GM23338 (cell line): Measurements from ENCODE around the gene LIPA. TPM values are rescaled to one million over a fixed set of nuclear protein-coding genes. Genes with fewer than 3 reads are reported as not detected.

ENCODE experiments used
- ATAC-seq: fragments of 200-7000 bp; cut with Tn5 transposase; 3 replicates; pipeline ENCODE4 v1.9.1; 2020
- DNase-seq: peaks from one replicate; pipeline ENCODE4 v3.0.0-alpha.2; 2015; ENCODE audit warnings: low spot score
- H2AFZ ChIP-seq: fragments of 200-600 bp; sonication (generic); 2 replicates; pipeline ENCODE4 v1.8.0; 2016; ENCODE audit warnings: antibody characterized with exemption, mild to moderate bottlenecking, moderate library complexity
- H3F3A ChIP-seq: fragments of 200-600 bp; sonication (generic); replicated peaks from 2 replicates; pipeline ENCODE4 v1.8.0; 2017; ENCODE audit warnings: antibody characterized with exemption, mixed run types, low read depth
- H3K27ac ChIP-seq: fragments of 200-600 bp; sonication (generic); 2 replicates; pipeline ENCODE4 v1.6.1; 2016; ENCODE audit warnings: low read depth
- H3K27me3 ChIP-seq: fragments of 200-600 bp; sonication (generic); 2 replicates; pipeline ENCODE4 v1.8.0; 2016; ENCODE audit warnings: mild to moderate bottlenecking, mixed run types, moderate library complexity; ENCODE audit not compliant: insufficient read depth
- H3K36me3 ChIP-seq: fragments of 200-600 bp; sonication (generic); 2 replicates; pipeline ENCODE4 v1.8.0; 2016; ENCODE audit warnings: mild to moderate bottlenecking; ENCODE audit not compliant: insufficient read depth
- H3K4me1 ChIP-seq: fragments of 200-600 bp; sonication (generic); 2 replicates; pipeline ENCODE4 v1.8.0; 2016; ENCODE audit warnings: mild to moderate bottlenecking, moderate library complexity; ENCODE audit not compliant: insufficient read depth
- H3K4me2 ChIP-seq: fragments of 200-600 bp; sonication (generic); 2 replicates; pipeline ENCODE4 v1.7.1; 2017; ENCODE audit warnings: mixed run types
- H3K4me3 ChIP-seq: fragments of 200-600 bp; sonication (generic); 2 replicates; pipeline ENCODE4 v1.6.1; 2016; ENCODE audit warnings: mixed run types
- H3K79me2 ChIP-seq: fragments of 200-600 bp; sonication (generic); replicated peaks from 2 replicates; pipeline ENCODE4 v1.8.0; 2017; ENCODE audit warnings: mild to moderate bottlenecking; ENCODE audit not compliant: insufficient read depth
- H3K9me2 ChIP-seq: fragments of 200-600 bp; sonication (generic); 2 replicates; pipeline ENCODE4 v1.8.0; 2017; ENCODE audit not compliant: insufficient read depth
- H4K20me1 ChIP-seq: fragments of 200-600 bp; sonication (generic); replicated peaks from 2 replicates; pipeline ENCODE4 v1.8.0; 2017; ENCODE audit warnings: mild to moderate bottlenecking; ENCODE audit not compliant: insufficient read depth
- H3K27ac Mint-ChIP-seq: 2 replicates; pipeline ENCODE4 v1.8.0; 2020; ENCODE audit warnings: inconsistent platforms, mild to moderate bottlenecking, moderate library complexity, mixed read lengths
- H3K27me3 Mint-ChIP-seq: 3 replicates; pipeline ENCODE4 v1.8.0; 2022; ENCODE audit warnings: low read depth, mild to moderate bottlenecking, moderate library complexity, mixed read lengths, inconsistent platforms; ENCODE audit not compliant: insufficient read depth, poor library complexity
- H3K36me3 Mint-ChIP-seq: 3 replicates; pipeline ENCODE4 v1.8.0; 2021; ENCODE audit warnings: low read depth, mild to moderate bottlenecking, inconsistent platforms, moderate library complexity, mixed read lengths
- H3K4me1 Mint-ChIP-seq: 3 replicates; pipeline ENCODE4 v1.8.0; 2020; ENCODE audit warnings: mild to moderate bottlenecking, inconsistent platforms, mixed read lengths
- H3K4me3 Mint-ChIP-seq: 3 replicates; pipeline ENCODE4 v1.8.0; 2021; ENCODE audit warnings: moderate library complexity, mild to moderate bottlenecking, inconsistent platforms, mixed read lengths
- H3K9me3 Mint-ChIP-seq: 3 replicates; pipeline ENCODE4 v1.8.0; 2020; ENCODE audit warnings: moderate library complexity, mild to moderate bottlenecking, inconsistent platforms, mixed read lengths
- CREB1 ChIP-seq: fragments of 250-450 bp; sonication (Bioruptor Pico); IDR thresholded peaks from 2 replicates; pipeline ENCODE4 v1.5.0; 2020; ENCODE audit warnings: low read depth, mild to moderate bottlenecking, moderate library complexity
- CTCF ChIP-seq, 2 experiments: fragments of 200-600 bp in 1 of 2; sonication (generic) in 1 of 2; conservative IDR thresholded peaks; 2 replicates each; pipeline versions ENCODE4 v1.5.1 to v1.6.1; 2016 to 2017; ENCODE audit warnings: antibody characterized with exemption in 2 of 2, low read depth in 2 of 2, mild to moderate bottlenecking in 2 of 2, moderate library complexity in 1 of 2
- EZH2 ChIP-seq: fragments of 200-600 bp; sonication (generic); IDR thresholded peaks from one replicate; pipeline ENCODE4 v1.8.0; 2017; ENCODE audit warnings: antibody characterized with exemption, mild to moderate bottlenecking, low read depth; ENCODE audit not compliant: unreplicated experiment
- REST ChIP-seq: IDR thresholded peaks from one replicate; pipeline ENCODE4 v1.6.1; 2018; ENCODE audit warnings: antibody characterized with exemption; ENCODE audit not compliant: unreplicated experiment
- STAT1 ChIP-seq: IDR thresholded peaks from one replicate; pipeline ENCODE4 v1.6.1; 2016; ENCODE audit warnings: antibody characterized with exemption; ENCODE audit not compliant: unreplicated experiment
- ZNF114 ChIP-seq: fragments of 250-450 bp; sonication (Bioruptor Pico); IDR thresholded peaks from 2 replicates; pipeline ENCODE4 v1.5.0; 2020; ENCODE audit warnings: mild to moderate bottlenecking, moderate library complexity
- ZNF331 ChIP-seq: fragments of 250-450 bp; sonication (Bioruptor Pico); IDR thresholded peaks from 2 replicates; pipeline ENCODE4 v1.5.0; 2020; ENCODE audit warnings: low read depth, mild to moderate bottlenecking, moderate library complexity
- polyA plus RNA-seq: library from polyadenylated mRNA; unstranded; fragments of >200 nt; fragmentation: Nextera tagmentation; extraction: Ambion mirVana; gene quantifications from 2 replicates; pipeline ENCODE4 v1.2.1, GENCODE V29; 2016
- total RNA-seq: library from RNA; depleted of rRNA; stranded (reverse); fragments of >200 nt; shearing (Covaris generic); gene quantifications from 2 replicates; pipeline ENCODE4 v1.2.3, GENCODE V29; 2014

LIPA gene
- total and polyA plus RNA-seq, 2 experiments from 2014 or later, result 37.8 to 86.3 TPM

GRCh38 chr10:89228146-89228545 is 23.4 kb downstream of the LIPA start (continued):
- TF ChIP-seq CTCF (conservative IDR thresholded peaks at IDR 0.05; ENCODE audit: low read depth in 2 of 2) (no peak), ZNF331 (CRISPR knock-in tag) (no peak)

- ATAC-seq (no peak), DNase-seq (no peak)
- Histone ChIP-seq H3K4me3 (no peak overlapping the region), H3K36me3 (peaks cover 34% of the 10 kb centered on the region), H3K9me2 (no peaks in the 10 kb centered on the region), H3K4me1 (no peaks in the 10 kb centered on the region; the same call in 1 of the 2 replicates), H3F3A (no peaks in the 10 kb centered on the region), H3K27me3 (no peaks in the 10 kb centered on the region), H4K20me1 (no peaks in the 10 kb centered on the region), H3K27ac (no peak overlapping the region), H2AFZ (no peak overlapping the region), H3K4me2 (no peak overlapping the region), H3K79me2 (no peaks in the 10 kb centered on the region)
- no peak overlapping the region for H3K4me3 Mint-ChIP-seq
- peaks cover 20% of the 10 kb centered on the region; the same call in 2 of the 3 replicates for H3K4me1 Mint-ChIP-seq
- H3K27me3 Mint-ChIP-seq, result peaks cover 3% of the 10 kb centered on the region
- TF ChIP-seq ZNF331 (CRISPR knock-in tag) (no peak), CREB1 (CRISPR knock-in tag) (no peak), REST (no peak), ZNF114 (CRISPR knock-in tag) (no peak)
- H3K36me3 Mint-ChIP-seq, result peaks cover 42% of the 10 kb centered on the region
- H3K9me3 Mint-ChIP-seq, result peaks cover 17% of the 10 kb centered on the region
- H3K27ac Mint-ChIP-seq, result no peak overlapping the region
These were observed 24.7 kb downstream of the LIPA start for GRCh38 chr10:89226891-89227290.

- no peaks in the 10 kb centered on the region for H3K79me2 ChIP-seq
- no peak overlapping the region for H3K4me3 ChIP-seq
- H3K9me2 ChIP-seq, result no peaks in the 10 kb centered on the region
- H3K4me1 ChIP-seq, result peaks cover 12% of the 10 kb centered on the region
- H3K4me1 Mint-ChIP-seq, result peaks cover 31% of the 10 kb centered on the region
- DNase-seq (no peak), ATAC-seq (no peak; the same call in 2 of the 3 replicates)
- peak overlapping the region; percentile 48; the same call in 1 of the 2 replicates for H3K27ac Mint-ChIP-seq
- no peak overlapping the region for H3K4me2 ChIP-seq
- H3K27me3 Mint-ChIP-seq, result peaks cover 3% of the 10 kb centered on the region
- H3F3A ChIP-seq, result no peaks in the 10 kb centered on the region
- no peaks in the 10 kb centered on the region for H3K27me3 ChIP-seq
- peaks cover 33% of the 10 kb centered on the region for H3K36me3 Mint-ChIP-seq
- no peak overlapping the region for H3K27ac ChIP-seq
- peaks cover 25% of the 10 kb centered on the region for H3K36me3 ChIP-seq
- peaks cover 17% of the 10 kb centered on the region for H3K9me3 Mint-ChIP-seq
- H3K4me3 Mint-ChIP-seq, result no peak overlapping the region
- H2AFZ ChIP-seq, result no peak overlapping the region
- H4K20me1 ChIP-seq, result no peaks in the 10 kb centered on the region
- TF ChIP-seq STAT1 (no peak), CREB1 (CRISPR knock-in tag) (no peak), EZH2 (no peak), REST (no peak), CTCF (conservative IDR thresholded peaks at IDR 0.05; ENCODE audit: low read depth in 2 of 2) (peak; percentile 27 to 41; a peak in 3 of 4 replicates), ZNF331 (CRISPR knock-in tag) (no peak)
These were observed 26.7 kb downstream of the LIPA start for GRCh38 chr10:89224739-89225443.
